Measurements from ENCODE around the gene DIS3L2. TPM values are rescaled to one million over a fixed set of nuclear protein-coding genes. Genes with fewer than 3 reads are reported as not detected.

DIS3L2 gene
- total and polyA plus RNA-seq, 2 of the 8 experiments (the other 6 are each of a cell fraction or from before 2014, with no cell fraction given), result 11.5 to 21.6 TPM

DNA sequence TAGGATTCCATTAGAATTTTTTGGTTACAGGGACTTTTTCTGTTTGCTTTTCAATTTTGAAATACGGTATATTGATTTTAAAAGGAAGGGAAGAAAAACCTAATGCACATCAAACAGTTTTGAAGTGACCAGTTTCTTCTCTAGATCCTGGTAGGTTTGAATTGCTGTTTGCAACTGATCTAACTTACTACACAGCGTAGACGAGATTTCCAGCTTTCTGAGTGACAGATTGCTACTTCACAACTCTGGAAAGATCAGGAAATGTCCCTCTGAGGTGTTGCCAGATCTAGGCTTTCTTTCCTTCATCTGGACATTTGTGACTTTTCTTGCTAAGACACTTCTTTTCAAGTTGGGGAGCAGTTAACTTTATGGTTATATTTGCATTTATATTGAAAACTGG, 112.2 kb downstream of the DIS3L2 start (continued):
- TF ChIP-seq, protein P1, sequence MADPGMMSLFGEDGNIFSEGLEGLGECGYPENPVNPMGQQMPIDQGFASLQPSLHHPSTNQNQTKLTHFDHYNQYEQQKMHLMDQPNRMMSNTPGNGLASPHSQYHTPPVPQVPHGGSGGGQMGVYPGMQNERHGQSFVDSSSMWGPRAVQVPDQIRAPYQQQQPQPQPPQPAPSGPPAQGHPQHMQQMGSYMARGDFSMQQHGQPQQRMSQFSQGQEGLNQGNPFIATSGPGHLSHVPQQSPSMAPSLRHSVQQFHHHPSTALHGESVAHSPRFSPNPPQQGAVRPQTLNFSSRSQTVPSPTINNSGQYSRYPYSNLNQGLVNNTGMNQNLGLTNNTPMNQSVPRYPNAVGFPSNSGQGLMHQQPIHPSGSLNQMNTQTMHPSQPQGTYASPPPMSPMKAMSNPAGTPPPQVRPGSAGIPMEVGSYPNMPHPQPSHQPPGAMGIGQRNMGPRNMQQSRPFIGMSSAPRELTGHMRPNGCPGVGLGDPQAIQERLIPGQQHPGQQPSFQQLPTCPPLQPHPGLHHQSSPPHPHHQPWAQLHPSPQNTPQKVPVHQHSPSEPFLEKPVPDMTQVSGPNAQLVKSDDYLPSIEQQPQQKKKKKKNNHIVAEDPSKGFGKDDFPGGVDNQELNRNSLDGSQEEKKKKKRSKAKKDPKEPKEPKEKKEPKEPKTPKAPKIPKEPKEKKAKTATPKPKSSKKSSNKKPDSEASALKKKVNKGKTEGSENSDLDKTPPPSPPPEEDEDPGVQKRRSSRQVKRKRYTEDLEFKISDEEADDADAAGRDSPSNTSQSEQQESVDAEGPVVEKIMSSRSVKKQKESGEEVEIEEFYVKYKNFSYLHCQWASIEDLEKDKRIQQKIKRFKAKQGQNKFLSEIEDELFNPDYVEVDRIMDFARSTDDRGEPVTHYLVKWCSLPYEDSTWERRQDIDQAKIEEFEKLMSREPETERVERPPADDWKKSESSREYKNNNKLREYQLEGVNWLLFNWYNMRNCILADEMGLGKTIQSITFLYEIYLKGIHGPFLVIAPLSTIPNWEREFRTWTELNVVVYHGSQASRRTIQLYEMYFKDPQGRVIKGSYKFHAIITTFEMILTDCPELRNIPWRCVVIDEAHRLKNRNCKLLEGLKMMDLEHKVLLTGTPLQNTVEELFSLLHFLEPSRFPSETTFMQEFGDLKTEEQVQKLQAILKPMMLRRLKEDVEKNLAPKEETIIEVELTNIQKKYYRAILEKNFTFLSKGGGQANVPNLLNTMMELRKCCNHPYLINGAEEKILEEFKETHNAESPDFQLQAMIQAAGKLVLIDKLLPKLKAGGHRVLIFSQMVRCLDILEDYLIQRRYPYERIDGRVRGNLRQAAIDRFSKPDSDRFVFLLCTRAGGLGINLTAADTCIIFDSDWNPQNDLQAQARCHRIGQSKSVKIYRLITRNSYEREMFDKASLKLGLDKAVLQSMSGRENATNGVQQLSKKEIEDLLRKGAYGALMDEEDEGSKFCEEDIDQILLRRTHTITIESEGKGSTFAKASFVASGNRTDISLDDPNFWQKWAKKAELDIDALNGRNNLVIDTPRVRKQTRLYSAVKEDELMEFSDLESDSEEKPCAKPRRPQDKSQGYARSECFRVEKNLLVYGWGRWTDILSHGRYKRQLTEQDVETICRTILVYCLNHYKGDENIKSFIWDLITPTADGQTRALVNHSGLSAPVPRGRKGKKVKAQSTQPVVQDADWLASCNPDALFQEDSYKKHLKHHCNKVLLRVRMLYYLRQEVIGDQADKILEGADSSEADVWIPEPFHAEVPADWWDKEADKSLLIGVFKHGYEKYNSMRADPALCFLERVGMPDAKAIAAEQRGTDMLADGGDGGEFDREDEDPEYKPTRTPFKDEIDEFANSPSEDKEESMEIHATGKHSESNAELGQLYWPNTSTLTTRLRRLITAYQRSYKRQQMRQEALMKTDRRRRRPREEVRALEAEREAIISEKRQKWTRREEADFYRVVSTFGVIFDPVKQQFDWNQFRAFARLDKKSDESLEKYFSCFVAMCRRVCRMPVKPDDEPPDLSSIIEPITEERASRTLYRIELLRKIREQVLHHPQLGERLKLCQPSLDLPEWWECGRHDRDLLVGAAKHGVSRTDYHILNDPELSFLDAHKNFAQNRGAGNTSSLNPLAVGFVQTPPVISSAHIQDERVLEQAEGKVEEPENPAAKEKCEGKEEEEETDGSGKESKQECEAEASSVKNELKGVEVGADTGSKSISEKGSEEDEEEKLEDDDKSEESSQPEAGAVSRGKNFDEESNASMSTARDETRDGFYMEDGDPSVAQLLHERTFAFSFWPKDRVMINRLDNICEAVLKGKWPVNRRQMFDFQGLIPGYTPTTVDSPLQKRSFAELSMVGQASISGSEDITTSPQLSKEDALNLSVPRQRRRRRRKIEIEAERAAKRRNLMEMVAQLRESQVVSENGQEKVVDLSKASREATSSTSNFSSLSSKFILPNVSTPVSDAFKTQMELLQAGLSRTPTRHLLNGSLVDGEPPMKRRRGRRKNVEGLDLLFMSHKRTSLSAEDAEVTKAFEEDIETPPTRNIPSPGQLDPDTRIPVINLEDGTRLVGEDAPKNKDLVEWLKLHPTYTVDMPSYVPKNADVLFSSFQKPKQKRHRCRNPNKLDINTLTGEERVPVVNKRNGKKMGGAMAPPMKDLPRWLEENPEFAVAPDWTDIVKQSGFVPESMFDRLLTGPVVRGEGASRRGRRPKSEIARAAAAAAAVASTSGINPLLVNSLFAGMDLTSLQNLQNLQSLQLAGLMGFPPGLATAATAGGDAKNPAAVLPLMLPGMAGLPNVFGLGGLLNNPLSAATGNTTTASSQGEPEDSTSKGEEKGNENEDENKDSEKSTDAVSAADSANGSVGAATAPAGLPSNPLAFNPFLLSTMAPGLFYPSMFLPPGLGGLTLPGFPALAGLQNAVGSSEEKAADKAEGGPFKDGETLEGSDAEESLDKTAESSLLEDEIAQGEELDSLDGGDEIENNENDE (IDR thresholded peaks at IDR 0.05; ENCODE audit: insufficient replicate concordance, low read length), result no peak
- TF ChIP-seq NANOG (IDR thresholded peaks at IDR 0.05; ENCODE audit: insufficient read depth, low read depth, low read length, poor library complexity, severe bottlenecking) (no peak), SIX5 (IDR thresholded peaks at IDR 0.05; ENCODE audit: low read depth, low read length) (no peak), POU5F1 (IDR thresholded peaks at IDR 0.05; ENCODE audit: low read depth, low read length) (no peak), SUZ12 (IDR thresholded peaks at IDR 0.05; ENCODE audit: low read length) (no peak), RBBP5 (IDR thresholded peaks at IDR 0.05; ENCODE audit: borderline replicate concordance, low read depth, low read length) (no peak), RXRA (IDR thresholded peaks at IDR 0.05; ENCODE audit: insufficient read depth, low read depth, low read length) (no peak), MAFK (IDR thresholded peaks at IDR 0.05; ENCODE audit: low read depth, low read length) (no peak), KDM1A (IDR thresholded peaks at IDR 0.05; ENCODE audit: borderline replicate concordance, low read length) (no peak), SRF (IDR thresholded peaks at IDR 0.05; ENCODE audit: low read depth, low read length) (no peak), TAF1 (IDR thresholded peaks at IDR 0.05; ENCODE audit: low read depth, low read length) (no peak), SP4 (IDR thresholded peaks at IDR 0.05; ENCODE audit: low read length) (no peak), EGR1 (IDR thresholded peaks at IDR 0.05; ENCODE audit: borderline replicate concordance, low read depth, low read length) (no peak)

All from H1 (cell line).